Activated B cell treated with CpG ODN at 0.5 μM for 24 hours (primary cell): ENCODE measurements around the gene PRPF39. TPM values are rescaled to one million over a fixed set of nuclear protein-coding genes. Genes with fewer than 3 reads are reported as not detected.

ENCODE experiments used
- ATAC-seq: fragments of 200-7000 bp; cut with Tn5 transposase; one replicate; pipeline ENCODE4 v1.10.0; 2021; ENCODE audit warnings: low read depth, mild to moderate bottlenecking, moderate library complexity
- CTCF ChIA-PET: fragments of 350-600 bp; sonication (Branson Sonifier 250); formaldehyde crosslinking; loops from one replicate; lab custom pipeline; 2021; ENCODE audit warnings: antibody characterized with exemption; lab: Charles Lee
- POLR2A ChIA-PET: fragments of 350-600 bp; sonication (Branson Sonifier 250); formaldehyde crosslinking; loops from one replicate; lab custom pipeline; 2021; ENCODE audit warnings: antibody characterized with exemption; lab: Charles Lee
- DNase-seq: peaks from one replicate; pipeline ENCODE4 v3.0.0; 2022
- H3K27ac Mint-ChIP-seq: one replicate; pipeline ENCODE4 v1.8.0; 2020; ENCODE audit warnings: mixed read lengths
- H3K27me3 Mint-ChIP-seq: one replicate; pipeline ENCODE4 v1.8.0; 2021; ENCODE audit warnings: mixed read lengths
- H3K36me3 Mint-ChIP-seq: one replicate; pipeline ENCODE4 v1.8.0; 2021; ENCODE audit warnings: low read depth, mixed read lengths
- H3K4me1 Mint-ChIP-seq: one replicate; pipeline ENCODE4 v1.8.0; 2021; ENCODE audit warnings: mixed read lengths
- H3K4me3 Mint-ChIP-seq: one replicate; pipeline ENCODE4 v1.8.0; 2020; ENCODE audit warnings: mild to moderate bottlenecking, mixed read lengths
- H3K9me3 Mint-ChIP-seq: one replicate; pipeline ENCODE4 v1.8.0; 2020; ENCODE audit warnings: mixed read lengths
- intact Hi-C: fragments of 100-400 bp; cut with micrococcal nuclease; formaldehyde crosslinking; loops from one replicate; pipeline ENCODE4 v1.15.1; 2024
- total RNA-seq: library from RNA; stranded (reverse); gene quantifications from 2 replicates; pipeline ENCODE4 v1.2.3, GENCODE V29; 2022
- TF ChIP-seq, protein P1 (sequence below): fragments of 200-600 bp; IDR thresholded peaks from one replicate; pipeline ENCODE4 v1.8.0; 2022; ENCODE audit warnings: antibody characterized with exemption, mild to moderate bottlenecking

PRPF39 gene
- total RNA-seq, 1 donor from 2014 or later, result 46.0 TPM

DNA sequence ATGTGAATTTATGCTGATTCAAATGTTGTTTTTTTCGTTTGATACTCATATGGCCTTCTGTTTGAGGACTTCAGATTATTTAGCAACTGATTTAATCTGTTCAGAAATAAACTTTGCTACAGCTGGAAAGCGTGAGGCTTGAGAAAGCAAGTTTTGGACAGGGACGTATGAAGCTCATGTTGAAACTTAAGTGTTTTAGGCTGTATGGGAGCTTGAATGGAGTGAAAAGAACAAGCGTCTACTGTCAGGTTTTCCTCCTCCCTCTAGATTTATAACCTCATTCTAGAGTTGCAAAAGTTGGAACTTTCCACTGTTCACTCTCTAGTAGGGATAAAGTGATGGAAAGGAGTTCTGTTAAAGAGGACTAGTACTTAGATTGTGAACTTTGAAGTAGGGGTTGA, 1.0 kb downstream of the PRPF39 start:
- no peaks in the 10 kb centered on the region for H3K27me3 Mint-ChIP-seq
- H3K36me3 Mint-ChIP-seq, result peaks cover 13% of the 10 kb centered on the region
- H3K4me1 Mint-ChIP-seq, result peaks cover 53% of the 10 kb centered on the region
- no peak for ATAC-seq
- H3K4me3 Mint-ChIP-seq, result peak overlapping the region; percentile 96
- TF ChIP-seq, protein P1, sequence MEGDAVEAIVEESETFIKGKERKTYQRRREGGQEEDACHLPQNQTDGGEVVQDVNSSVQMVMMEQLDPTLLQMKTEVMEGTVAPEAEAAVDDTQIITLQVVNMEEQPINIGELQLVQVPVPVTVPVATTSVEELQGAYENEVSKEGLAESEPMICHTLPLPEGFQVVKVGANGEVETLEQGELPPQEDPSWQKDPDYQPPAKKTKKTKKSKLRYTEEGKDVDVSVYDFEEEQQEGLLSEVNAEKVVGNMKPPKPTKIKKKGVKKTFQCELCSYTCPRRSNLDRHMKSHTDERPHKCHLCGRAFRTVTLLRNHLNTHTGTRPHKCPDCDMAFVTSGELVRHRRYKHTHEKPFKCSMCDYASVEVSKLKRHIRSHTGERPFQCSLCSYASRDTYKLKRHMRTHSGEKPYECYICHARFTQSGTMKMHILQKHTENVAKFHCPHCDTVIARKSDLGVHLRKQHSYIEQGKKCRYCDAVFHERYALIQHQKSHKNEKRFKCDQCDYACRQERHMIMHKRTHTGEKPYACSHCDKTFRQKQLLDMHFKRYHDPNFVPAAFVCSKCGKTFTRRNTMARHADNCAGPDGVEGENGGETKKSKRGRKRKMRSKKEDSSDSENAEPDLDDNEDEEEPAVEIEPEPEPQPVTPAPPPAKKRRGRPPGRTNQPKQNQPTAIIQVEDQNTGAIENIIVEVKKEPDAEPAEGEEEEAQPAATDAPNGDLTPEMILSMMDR, result no peak
- no peak for DNase-seq
- ChIA-PET CTCF (no interaction called here), POLR2A (interaction anchor here (2.4 kb wide), 1 partner anchor 49 kb away, joined by 24 read pairs; the partner anchor contains the start of gene FKBP3)
- intact Hi-C loops, result loop anchor here (1.0 to 2.0 kb wide), 4 partner anchors 16 to 188 kb away; partner anchors contain the start of genes FKBP3 and TOGARAM1
- no peaks in the 10 kb centered on the region for H3K9me3 Mint-ChIP-seq
- H3K27ac Mint-ChIP-seq, result peak overlapping the region; percentile 54

DNA sequence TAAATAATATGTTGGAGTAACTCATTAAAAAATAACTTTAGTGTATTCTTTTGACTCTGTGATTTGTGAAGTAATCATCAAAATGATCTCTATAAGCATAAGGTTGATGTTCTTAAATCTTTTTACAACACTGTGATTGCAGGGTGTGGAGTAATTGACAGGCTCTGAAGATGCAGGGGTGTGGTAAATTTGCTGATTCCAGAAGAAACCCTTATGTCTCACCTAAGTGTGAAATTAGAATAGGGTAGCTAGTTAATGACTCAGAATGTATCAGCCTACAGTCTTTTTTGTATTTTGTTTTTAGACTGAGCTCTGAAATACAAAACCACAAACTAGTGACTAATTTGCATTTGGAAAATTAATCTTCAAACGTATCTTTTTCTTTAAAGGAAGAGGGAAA, 5.9 kb downstream of the PRPF39 start:
- H3K9me3 Mint-ChIP-seq, result no peaks in the 10 kb centered on the region
- intact Hi-C loops, result no loop called here
- DNase-seq, result no peak
- H3K27ac Mint-ChIP-seq, result no peak overlapping the region
- H3K4me1 Mint-ChIP-seq, result peaks cover 60% of the 10 kb centered on the region
- H3K4me3 Mint-ChIP-seq, result no peak overlapping the region
- CTCF ChIA-PET, result no interaction called here
- peak; percentile 52 for ATAC-seq
- POLR2A ChIA-PET, result no interaction called here
- no peaks in the 10 kb centered on the region for H3K27me3 Mint-ChIP-seq
- H3K36me3 Mint-ChIP-seq, result peaks cover 27% of the 10 kb centered on the region
- TF ChIP-seq, protein P1, result no peak

DNA sequence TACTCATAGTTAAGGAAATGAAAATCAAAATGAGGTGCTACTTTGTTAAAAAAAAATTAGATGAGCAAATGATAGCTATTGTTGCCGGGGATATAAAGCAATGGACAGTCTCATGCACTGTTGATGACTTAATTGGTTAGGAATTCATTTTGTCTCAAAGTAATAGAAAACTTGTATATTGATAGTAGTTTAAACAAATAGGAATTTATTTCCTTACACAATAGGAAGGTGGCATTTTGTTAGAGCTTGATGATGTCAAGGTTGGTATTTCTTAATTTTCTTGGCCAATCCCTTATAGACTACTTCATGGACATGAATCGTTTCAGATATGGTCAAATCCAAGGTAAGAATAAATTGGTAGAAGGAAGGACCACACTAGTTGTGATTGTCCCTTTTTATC, 7.8 kb downstream of the PRPF39 start:
- intact Hi-C loops, result no loop called here
- peaks cover 35% of the 10 kb centered on the region for H3K36me3 Mint-ChIP-seq
- CTCF ChIA-PET, result no interaction called here
- no peaks in the 10 kb centered on the region for H3K27me3 Mint-ChIP-seq
- POLR2A ChIA-PET, result no interaction called here
- ATAC-seq (no peak), DNase-seq (no peak)
- H3K27ac Mint-ChIP-seq, result no peak overlapping the region
- H3K4me1 Mint-ChIP-seq, result peaks cover 43% of the 10 kb centered on the region
- TF ChIP-seq, protein P1, result no peak
- H3K9me3 Mint-ChIP-seq, result no peaks in the 10 kb centered on the region
- no peak overlapping the region for H3K4me3 Mint-ChIP-seq

DNA sequence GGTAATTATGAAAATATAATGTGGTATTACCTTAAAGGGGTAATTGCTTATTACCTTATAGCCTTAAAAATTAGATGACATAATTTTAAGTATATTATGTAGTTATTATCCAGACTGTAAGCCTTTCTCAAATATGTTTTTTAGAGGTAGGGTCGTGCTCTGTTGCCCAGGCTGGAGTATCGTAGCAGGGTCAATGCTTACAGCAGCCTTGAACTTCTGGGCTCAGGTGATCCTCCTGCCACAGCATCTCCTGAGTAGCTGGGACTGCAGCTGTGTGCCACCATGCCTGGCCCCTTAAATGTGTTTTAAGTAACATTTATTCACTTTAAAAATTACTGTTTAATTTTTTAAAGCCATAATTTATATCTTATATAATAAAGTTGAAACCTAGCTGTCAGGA, 10.4 kb downstream of the PRPF39 start:
- intact Hi-C loops, result loop anchor here (2.0 kb wide), 1 partner anchor 21 kb away; no protein-coding TSS in a partner anchor
- ChIA-PET POLR2A (no interaction called here), CTCF (no interaction called here)
- Mint-ChIP-seq H3K9me3 (no peaks in the 10 kb centered on the region), H3K27ac (no peak overlapping the region), H3K36me3 (peaks cover 56% of the 10 kb centered on the region), H3K4me1 (peaks cover 21% of the 10 kb centered on the region), H3K27me3 (no peaks in the 10 kb centered on the region), H3K4me3 (no peak overlapping the region)
- TF ChIP-seq, protein P1, result no peak
- ATAC-seq (no peak), DNase-seq (no peak)

DNA sequence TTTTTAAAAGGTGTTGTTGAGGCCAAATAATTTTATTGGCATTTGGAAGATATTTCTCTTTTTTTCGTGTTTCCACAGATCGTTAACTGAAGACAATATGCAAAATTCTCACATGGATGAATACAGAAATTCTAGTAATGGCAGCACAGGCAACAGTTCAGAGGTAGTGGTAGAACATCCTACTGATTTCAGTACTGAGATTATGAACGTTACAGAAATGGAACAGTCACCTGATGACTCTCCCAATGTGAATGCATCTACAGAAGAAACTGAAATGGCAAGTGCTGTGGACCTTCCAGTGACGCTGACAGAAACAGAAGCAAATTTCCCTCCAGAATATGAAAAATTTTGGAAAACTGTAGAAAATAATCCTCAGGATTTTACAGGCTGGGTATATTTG, 11.2 kb downstream of the PRPF39 start:
- H3K9me3 Mint-ChIP-seq, result no peaks in the 10 kb centered on the region
- ChIA-PET POLR2A (no interaction called here), CTCF (no interaction called here)
- intact Hi-C loops, result loop anchor here (2.0 kb wide), 1 partner anchor 20 kb away; no protein-coding TSS in a partner anchor
- no peak overlapping the region for H3K27ac Mint-ChIP-seq
- H3K36me3 Mint-ChIP-seq, result peaks cover 65% of the 10 kb centered on the region
- H3K4me3 Mint-ChIP-seq, result no peak overlapping the region
- TF ChIP-seq, protein P1, result no peak
- ATAC-seq (no peak), DNase-seq (no peak)
- H3K27me3 Mint-ChIP-seq, result no peaks in the 10 kb centered on the region
- peaks cover 13% of the 10 kb centered on the region for H3K4me1 Mint-ChIP-seq
